Right renal cortex interstitium (tissue), 3 donors: ENCODE data around the gene USPL1. TPM values are rescaled to one million over a fixed set of nuclear protein-coding genes. Genes with fewer than 3 reads are reported as not detected.
A peak's percentile ranks its signal among the peaks of the same experiment; 100 is the strongest.
"Not testable (repeated sequence)": the region's sequence is repeated elsewhere in the genome, so short reads cannot be mapped to it uniquely, and the experiment has no call there.

ENCODE experiments used
- DNase-seq, 3 donors: peaks; one replicate each; pipeline ENCODE4 v3.0.0-alpha.2; 2013; ENCODE audit warnings: low read depth in 3 of 3, low spot score in 2 of 3
- polyA plus RNA-seq, 3 donors: library from polyadenylated mRNA; unstranded; fragments of 120-200 nt; gene quantifications; one replicate each; pipeline ENCODE4 v1.2.1, GENCODE V29; 2013; ENCODE audit not compliant: insufficient read length in 3 of 3

Gene USPL1
- polyA plus RNA-seq, 3 donors: 23.1 to 28.2 (median 24.7) TPM

DNA sequence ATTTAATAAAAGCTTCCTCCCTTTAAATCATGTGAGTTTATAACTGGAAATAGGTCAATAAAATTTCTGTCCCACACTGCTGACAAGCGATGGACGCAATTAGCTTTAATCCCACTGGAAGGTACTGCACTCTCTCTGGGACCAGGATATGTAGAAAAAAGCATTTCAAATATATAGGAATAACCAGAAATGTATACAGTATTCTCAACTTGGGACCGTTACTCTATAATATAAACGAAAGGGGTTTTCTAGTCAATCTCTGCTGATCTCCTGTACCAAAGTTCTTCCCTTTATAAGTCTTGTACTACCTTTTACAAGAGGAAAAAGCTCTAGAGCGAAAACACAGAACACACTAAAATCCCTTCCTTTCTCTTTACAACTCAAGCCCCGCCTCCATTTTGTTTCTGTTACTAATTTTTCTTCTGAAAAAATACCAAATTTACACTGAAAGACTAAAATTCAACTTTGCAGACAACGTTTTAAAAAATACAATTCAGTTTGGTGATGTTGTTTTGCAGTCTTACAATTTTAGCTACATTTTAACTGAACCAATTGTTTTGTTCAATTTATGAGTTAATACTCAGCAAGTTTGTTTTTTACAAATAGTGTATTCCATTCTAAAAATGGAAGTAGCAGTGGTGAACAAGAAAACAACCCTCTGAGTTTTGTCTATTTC, 1.7 kb upstream of the USPL1 start:
- peak in 1 of 3 donors; percentile 44 for DNase-seq

DNA sequence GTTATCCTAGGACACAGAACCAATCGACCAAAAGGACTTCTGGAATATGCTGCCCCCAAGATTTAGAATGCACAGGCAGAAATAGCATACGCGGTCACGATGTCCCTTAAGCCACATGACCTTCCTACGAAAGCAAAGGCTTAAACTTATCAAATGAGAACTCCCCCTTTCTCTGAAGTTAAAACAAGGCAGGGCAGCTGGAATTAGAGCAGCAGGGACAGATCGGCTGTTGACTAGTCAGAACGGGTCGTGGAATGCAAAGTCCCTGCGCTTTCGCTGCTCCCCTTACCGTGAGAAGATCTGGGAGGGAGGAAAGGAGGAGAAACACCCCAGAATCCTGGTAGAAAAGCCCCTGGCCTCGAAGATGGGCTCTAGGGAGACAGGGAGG, 799 bp upstream of the USPL1 start:
- peak; percentile 85 to 92 (median 89) for DNase-seq

DNA sequence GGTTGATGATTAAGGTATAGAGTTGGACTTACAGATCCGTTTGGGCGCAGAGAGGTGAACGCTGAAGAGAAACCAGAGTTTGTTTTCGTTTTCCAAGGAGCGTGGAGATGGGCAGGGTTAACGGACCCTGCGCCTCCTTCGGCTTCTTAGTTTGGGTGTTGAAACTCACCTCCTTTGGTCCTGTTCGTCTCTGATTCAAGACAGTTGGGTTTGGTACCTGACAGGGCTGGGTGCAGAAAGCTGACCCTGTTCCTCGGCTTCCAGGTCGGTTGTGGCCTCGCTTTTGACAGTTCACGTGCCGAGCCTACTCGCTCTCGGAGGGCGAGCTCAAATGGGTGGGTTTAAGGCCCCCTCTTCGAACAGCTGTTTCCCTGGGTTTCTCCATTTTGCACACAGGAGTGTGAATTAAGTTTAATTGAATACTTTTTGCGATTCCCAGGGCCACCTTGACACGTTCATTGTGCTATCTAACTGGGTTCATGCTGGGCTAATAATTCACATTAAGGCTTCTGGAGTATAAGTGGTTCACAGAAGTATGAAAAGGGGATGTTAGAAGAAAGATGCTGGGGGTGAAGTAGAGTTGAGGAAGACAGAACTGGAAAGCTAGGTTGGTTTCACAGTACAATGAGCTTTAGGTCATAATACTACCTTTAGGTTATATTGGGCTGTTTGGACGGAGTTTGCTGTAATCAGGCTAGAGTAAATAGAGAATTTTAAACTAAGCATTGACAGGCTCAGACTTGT, 638 bp downstream of the USPL1 start:
- DNase-seq: no peak

DNA sequence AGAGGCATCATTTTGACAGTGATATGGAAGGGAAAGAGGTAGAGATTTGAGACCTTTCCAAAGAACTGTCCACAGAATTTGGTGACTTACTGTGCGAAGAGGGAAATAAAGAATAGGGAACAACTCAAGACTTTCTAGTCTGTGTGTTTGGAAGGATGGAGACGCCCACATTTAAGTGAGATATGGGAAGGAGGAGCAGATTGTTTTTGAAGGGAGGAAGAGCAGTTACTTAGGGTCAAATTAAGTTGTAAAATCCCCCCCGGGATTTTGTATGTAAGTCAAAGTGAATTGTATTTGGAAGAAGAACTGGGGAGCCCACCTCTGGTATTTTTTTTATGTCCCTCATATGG, 1.2 kb downstream of the USPL1 start:
- DNase-seq: no peak

DNA sequence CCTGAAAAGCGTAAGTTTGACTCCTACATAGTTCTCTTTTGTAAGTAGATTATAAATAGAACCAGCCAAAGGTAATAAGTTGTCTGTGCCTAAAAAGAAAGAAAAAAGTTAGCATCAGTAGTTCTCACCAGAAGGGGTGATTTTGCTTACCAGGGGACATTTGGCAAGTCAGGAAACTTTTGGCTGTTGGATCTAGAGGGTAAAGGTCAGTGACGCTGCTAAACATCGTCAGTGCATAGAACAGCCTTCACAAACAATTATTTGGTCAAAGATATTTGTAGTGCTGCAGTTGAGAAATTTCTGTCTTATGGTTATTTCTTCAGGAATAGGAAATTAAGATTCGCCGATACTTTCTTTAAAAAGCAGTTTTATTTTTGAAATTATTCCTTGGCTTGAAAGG, 2.0 kb downstream of the USPL1 start:
- DNase-seq: no peak

DNA sequence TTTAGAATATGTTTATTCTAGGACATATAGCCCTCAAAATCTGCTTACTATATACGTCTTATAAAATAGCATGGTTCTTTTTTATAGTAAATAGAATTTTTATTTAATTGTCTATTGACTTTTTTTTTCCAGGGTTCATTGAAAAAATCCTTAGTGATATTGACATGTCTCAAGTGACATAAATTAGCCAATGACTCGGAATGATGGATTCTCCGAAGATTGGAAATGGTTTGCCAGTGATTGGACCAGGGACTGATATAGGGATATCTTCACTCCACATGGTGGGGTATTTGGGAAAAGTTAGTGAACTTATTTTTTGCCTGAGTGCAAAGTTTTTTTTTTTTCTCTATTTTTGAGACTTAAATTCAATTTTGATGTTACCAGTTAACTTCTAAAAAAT, 3.2 kb downstream of the USPL1 start:
- DNase-seq: no peak

DNA sequence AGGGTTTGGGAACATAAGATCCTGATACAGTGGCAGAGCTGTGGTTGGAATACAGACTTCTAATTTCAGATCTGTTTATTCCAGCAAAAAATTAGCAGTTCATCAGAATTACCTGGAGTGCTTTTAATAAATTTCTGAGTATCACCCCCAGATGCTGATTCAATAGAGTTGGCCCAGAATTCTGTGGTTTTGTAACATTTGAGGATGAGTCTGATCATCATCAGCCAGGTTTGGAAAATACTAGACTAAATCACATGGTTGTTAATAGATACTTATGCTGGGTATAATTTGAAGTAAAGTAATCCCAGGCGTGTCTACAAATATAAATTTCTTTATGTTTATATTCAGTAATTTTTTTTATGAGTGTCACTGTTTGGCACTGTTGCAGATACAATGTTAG, 4.8 kb downstream of the USPL1 start:
- DNase-seq: no peak

DNA sequence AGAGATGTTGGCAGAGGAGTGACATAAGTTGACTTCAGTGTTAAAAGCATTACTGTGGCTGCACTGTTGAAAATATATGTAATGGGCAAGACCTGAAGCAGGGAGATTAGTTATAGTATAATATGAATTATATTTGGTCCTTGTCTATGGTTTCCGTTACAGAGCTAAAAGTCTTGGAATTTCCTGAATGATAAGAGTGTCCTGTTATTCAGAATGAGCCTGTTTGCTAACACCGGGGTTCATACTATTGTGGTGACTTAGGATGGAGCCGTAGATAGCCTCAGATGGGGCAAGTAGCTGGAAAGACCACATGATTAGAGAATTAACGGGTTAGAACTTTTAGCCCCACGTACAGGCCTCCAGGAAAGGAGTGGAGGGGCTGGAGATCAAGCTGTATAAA, 5.7 kb downstream of the USPL1 start:
- DNase-seq: no peak

DNA sequence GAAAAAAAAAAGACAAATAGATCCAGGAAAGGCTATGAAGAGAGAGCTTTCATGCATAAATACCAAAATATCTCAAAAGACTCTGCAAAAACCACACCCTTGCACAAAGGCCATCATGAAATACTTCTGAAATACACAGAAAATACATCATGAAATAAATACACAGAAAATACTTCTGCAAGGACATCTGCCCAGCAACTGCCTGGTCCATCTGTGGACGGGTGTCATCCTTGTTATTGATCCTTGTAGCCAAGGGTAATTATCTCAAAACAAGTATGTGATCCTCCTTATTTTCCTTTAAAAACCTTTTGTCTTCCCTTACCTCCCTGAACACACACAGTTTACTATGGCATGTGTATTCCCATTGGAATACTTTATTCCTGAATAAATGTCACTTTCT, 6.9 kb downstream of the USPL1 start:
- no peak for DNase-seq

DNA sequence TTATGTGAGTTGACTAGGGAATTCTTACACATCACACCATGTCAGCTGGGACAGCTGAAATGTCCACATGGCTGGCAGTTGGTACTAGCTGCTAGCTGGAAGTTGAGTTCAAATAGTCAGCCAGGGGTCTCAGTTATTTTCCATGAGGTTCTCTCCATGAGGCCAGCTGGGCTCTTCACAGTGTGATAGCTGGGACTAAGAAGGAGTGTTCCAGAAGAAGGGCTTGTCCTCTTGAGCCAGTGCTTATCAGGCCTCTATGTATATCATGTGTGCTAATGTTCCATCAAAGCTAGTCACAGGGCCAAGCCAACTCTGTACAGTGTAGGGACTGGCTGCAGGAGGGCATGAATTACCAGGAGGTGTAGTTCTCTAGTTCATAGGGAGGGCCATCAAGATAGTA, 11.8 kb downstream of the USPL1 start:
- no peak for DNase-seq

DNA sequence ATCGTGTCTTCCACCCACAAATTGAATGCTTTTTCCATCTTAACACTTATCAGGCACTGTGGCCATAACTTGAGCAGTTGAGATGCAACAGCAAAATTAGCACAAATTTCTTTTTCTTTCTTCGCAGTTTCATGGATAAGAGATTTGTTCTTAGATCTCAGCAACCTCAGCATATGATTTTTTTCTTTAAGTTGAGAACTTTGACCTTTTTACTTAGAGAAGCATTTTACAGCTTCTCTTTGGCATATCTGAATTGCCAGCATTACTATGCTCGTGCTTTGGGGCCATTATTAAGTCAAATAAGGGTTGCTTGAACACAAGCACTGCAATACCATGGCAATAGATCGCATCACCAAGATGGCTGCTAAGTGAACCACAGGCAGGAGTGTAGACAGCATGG, 16.1 kb downstream of the USPL1 start:
- DNase-seq: no peak

DNA sequence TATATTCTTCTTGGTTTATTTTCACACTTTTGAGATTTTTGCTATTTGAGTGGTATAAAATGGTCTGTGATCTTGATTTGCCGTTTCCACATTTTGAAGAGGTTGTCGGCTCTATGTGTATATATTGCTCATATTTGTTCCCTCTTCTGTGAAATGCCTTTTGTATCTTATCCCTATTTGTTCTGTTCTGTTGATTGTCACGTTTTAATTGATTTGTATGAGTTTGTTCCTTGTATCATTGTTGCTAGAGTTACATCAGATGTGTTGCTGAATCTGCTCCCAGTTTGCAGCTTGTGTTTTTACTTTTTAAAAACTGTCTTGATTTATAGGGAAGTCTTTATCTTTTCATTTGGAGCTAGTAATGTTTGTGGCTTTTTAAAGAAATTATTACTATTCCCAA, 17.1 kb downstream of the USPL1 start:
- no peak for DNase-seq

DNA sequence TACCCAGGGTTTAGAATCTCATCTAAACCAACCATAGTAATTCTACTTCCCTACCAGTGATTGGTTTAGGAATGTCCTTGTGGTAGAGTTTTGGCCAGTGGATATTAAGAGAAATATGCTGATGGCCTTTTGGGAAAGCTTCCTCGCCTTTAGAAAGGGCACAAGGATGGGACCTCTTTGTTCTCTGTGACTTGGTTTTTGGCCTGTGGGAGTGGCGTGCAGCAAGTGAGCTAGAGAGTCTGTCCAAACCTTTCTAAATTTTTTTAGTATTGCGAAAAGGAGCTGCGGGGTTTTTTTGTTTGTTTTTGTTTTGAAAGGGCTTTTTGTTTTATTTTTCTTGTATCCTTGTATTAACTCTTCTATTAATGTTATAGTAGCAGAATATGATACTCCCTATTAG, 20.6 kb downstream of the USPL1 start:
- no peak for DNase-seq

DNA sequence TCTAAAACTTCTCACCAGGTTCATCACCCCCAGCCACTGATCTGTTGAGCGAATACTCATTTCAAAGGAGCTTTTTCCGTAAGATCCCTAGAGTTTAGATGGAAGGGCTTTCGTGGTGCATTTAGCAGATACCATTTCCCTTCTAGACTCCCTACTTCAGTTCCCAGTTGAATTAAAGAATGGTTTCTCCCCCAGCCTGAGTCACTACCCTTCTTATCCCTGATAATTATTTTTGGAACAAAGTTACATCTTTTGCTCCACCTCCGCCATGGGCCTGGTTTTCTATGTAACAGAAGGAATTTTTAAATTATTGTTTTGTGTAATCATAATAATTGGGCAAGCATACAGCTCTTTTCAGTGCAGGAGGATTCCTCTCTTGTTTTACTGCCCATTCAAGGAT, 22.0 kb downstream of the USPL1 start:
- no peak for DNase-seq

DNA sequence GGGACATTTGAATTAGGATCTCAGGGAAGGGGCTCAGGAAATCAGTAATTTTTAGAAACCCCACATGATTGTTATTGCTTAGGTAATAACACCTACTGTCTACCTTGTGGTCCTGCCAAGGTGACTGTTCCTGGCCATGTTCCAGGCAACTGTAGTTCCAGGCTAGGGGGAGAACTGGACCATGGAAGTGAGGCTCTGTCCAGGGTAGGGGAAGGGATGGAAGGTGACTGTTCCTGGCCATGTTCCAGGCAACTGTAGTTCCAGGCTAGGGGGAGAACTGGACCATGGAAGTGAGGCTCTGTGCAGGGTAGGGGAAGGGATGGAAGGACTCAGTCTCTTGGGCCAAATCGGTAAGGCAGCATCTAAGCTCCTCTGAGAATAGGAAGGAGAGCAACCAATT, 23.5 kb downstream of the USPL1 start:
- DNase-seq: not testable (repeated sequence)

DNA sequence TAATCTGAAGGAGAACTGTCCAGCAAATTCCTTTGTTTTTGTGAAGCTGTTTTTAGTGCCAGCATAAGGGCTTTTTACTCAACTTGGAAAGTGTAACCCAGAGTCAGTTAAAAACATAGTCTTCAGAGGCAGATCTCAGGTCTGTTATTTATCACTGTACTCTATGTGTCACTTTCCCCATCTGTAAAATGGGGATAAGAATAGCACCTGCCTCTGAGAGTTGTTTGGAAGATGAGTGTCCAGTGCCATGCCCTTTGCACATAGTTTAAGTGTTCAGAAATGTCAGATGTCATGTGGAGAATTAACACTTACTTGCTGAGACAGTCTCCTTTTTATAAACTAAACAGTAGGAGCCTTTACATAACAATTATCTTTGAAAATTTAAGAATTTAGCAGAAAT, 27.9 kb downstream of the USPL1 start:
- DNase-seq: no peak

DNA sequence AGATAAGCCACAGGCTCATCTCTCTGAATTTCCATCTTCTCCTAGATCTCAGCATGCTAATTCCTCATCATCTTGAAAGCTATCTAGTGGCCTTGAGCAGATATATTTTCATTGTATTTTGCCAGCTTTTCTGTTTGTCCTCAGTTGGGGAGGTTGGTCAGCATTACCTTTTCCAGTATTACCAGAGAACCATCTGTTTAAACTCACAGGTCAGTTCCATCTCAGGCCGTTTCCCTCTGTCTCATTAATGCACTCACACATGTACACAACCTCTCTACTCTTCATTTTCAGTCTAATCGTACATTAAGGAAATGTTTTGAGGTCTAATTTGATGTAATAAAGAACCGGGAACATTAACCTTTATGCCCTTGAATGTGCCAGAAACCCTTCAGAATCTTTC, 29.7 kb downstream of the USPL1 start:
- DNase-seq: no peak

DNA sequence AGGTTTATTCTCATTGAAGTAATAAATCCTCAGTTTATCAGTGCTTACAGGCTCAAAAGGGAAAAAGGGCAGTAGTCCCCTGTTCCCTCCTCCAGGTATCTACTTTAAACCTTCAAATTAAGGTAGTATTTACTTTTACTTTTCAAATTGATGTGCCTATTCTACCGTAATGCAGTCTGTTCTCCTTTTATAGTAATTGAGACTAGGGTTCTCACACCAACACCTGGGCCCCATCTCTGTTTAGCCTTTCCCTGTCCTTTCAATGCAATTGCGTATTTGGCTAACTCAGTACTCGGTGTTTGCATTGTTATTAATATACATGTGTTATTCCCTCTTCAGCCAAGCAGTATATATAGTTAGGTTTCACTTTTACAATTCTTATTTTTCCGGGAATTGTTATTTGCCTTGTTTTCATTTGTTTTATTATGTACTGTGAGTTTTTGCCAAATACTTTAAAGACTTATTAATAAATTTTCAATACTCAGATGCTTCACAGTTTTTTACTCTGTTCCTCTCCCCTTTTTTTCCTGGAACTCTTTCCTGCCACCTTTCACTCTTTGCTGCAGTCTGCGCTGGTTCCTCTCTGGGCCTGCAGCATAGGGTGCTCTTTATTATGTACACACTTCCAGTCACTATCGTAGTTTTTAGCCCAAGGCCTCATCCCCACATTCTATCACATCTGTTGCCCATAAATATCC, 30.3 kb downstream of the USPL1 start:
- no peak for DNase-seq

DNA sequence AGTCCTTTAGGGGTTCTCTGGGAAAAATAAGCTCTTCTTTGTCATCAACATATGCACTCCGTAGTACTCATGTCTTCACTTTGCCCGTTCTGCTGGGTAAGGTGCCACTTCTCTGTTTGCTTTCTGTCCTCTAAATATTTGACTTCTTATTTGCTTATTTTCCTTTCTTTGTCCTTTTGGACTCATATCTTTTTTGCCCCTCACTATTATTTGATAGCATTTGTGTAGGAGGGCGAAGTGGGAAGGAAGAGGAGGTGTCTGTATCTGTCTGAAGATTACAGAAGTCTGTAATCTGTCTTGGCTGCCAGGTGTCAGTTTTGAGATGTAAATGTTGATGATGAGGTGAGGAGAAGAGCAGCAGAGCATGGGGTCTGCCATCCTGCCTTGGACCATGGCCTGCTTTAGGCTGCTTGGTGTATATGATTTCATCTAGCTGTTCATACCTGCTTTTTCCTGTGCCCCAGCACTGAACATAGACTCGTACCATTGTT, 30.8 kb downstream of the USPL1 start:
- no peak for DNase-seq

DNA sequence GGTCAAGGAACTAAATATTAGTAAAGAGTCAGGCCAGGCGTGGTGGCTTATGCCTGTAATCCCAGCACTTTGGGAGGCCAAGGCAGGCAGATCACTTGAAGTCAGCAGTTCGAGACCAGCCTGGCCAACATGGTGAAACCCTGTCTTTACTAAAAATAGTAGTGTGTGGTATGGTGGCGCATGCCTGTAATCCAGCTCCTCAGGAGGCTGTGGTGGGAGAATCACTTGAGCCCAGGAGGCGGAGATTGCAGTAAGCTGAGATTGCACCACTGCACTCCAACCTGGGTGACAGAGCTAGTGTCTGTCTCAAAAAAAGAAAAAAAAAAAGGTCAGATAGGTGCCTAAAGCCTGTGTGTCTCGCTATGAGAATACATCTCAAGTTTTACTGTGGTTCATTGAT, 33.9 kb downstream of the USPL1 start:
- not testable (repeated sequence) for DNase-seq

DNA sequence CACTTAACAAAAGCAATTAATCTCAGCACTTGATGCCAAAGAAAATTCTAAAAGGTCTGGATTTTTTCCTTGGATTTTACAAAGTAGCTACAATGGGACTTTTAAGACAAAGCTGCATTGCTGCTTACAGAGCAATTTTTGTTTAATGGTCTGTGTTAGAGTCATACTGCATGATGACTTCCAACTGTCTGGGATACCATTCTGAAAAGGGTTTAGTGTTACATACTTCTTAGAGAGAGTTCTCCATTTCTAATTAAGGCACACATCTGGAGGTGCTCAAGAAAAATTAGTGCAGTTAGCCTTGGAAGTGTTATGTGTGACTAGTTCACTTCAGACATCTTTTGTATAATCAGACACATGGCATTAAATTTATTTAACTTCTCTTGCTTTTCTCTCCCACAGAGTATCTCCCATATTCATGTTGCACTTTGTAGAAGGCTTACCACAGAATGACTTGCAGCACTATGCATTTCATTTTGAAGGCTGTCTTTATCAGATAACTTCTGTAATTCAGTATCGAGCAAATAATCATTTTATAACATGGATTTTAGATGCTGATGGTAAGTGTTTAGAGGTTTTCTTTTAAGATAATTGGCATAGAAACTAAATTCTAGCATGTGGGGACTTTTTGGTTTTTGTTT, 35.1 kb downstream of the USPL1 start:
- peak; percentile 27 to 46 (median 34) for DNase-seq
